K562 (cell line): ENCODE results near the gene LIPN. TPM values are rescaled to one million over a fixed set of nuclear protein-coding genes. Genes with fewer than 3 reads are reported as not detected.

ENCODE experiments used
- BACH1 ChIP-seq: fragments of 200-800 bp; sonication (Bioruptor generic); IDR thresholded peaks from 2 replicates; pipeline ENCODE4 v1.6.1; 2016; ENCODE audit warnings: missing genetic modification characterization, missing compliant biosample characterization
- CEBPB ChIP-seq: fragments of 450-650 bp; IDR thresholded peaks from 2 replicates; pipeline ENCODE4 v1.6.1; 2016; ENCODE audit warnings: missing genetic modification characterization, missing compliant biosample characterization
- CREBBP ChIP-seq: IDR thresholded peaks from one replicate; pipeline ENCODE4 v1.6.1; 2012; ENCODE audit warnings: low read depth, mild to moderate bottlenecking, control low read depth, inconsistent platforms, low read length
- CTBP1 ChIP-seq: fragments of 450-650 bp; IDR thresholded peaks from 2 replicates; pipeline ENCODE4 v1.6.1; 2016; ENCODE audit warnings: borderline replicate concordance
- HLTF ChIP-seq: fragments of 450-650 bp; IDR thresholded peaks from 2 replicates; pipeline ENCODE4 v1.6.1; 2016
- NEUROD1 ChIP-seq: fragments of 150-350 bp; IDR thresholded peaks from 2 replicates; pipeline ENCODE4 v1.6.1; 2014; ENCODE audit warnings: borderline replicate concordance, low read length, low read depth; ENCODE audit not compliant: partially characterized antibody
- NONO ChIP-seq, 2 experiments: fragments of 200-400 bp in 1 of 2; fragments of 450-650 bp in 1 of 2; formaldehyde crosslinking in 1 of 2; IDR thresholded peaks; 2 replicates each; pipeline ENCODE4 v1.6.1; 2017; ENCODE audit warnings: low read depth in 2 of 2, mild to moderate bottlenecking in 2 of 2, moderate library complexity in 2 of 2, low read length in 1 of 2
- NRF1 ChIP-seq, 2 experiments: fragments of 450-650 bp; IDR thresholded peaks in 1 of 2; conservative IDR thresholded peaks in 1 of 2; 2 replicates each; pipeline ENCODE4 v1.6.1; 2014; ENCODE audit warnings: mild to moderate bottlenecking in 2 of 2
- RREB1 ChIP-seq: fragments of 250-450 bp; sonication (Bioruptor Pico); IDR thresholded peaks from 2 replicates; pipeline ENCODE4 v1.4.0; 2020
- SAFB2 ChIP-seq: fragments of 200-400 bp; formaldehyde crosslinking; IDR thresholded peaks from 2 replicates; pipeline ENCODE4 v1.6.1; 2018; ENCODE audit warnings: borderline replicate concordance, low read length, low read depth, moderate library complexity; ENCODE audit not compliant: severe bottlenecking
- SIN3B ChIP-seq: fragments of 450-650 bp; IDR thresholded peaks from 2 replicates; pipeline ENCODE4 v1.6.1; 2017; ENCODE audit warnings: low read depth, mild to moderate bottlenecking, moderate library complexity
- YBX1 ChIP-seq: fragments of 450-650 bp; IDR thresholded peaks from 2 replicates; pipeline ENCODE4 v1.7.1; 2016; ENCODE audit warnings: mild to moderate bottlenecking
- polyA plus RNA-seq, 8 experiments: library from polyadenylated mRNA; depleted of rRNA in 4 of 8; stranded (reverse) in 5 of 8; unstranded in 3 of 8; fragments of >200 nt; fragmentation: Nextera tagmentation in 2 of 8; fragmentation: Illumina TruSeq in 1 of 8; extraction: Ambion mirVana in 2 of 8; extraction: Trizol in 1 of 8; gene quantifications; 2 replicates each; pipeline versions ENCODE4 v1.2.1 to v1.2.3, GENCODE V29; 2011 to 2014; ENCODE audit warnings: inconsistent platforms in 1 of 8, missing spikeins in 1 of 8
- total RNA-seq, 7 experiments: library from RNA; depleted of rRNA in 6 of 7; stranded (reverse); fragments of >200 nt in 6 of 7; fragmentation: Illumina TruSeq in 2 of 7; extraction: Trizol in 2 of 7; gene quantifications; 2 replicates each; pipeline versions ENCODE4 v1.2.1 to v1.2.3, GENCODE V29; 2011 to 2021; ENCODE audit warnings: low replicate concordance in 1 of 7

The LIPN gene
- total and polyA plus RNA-seq, 9 of the 15 experiments (the other 6 are each of a cell fraction or from before 2014, with no cell fraction given): not detected

GRCh38 chr10:88783724-88784123 is 23.9 kb downstream of the LIPN start (continued):
- TF ChIP-seq RREB1 (CRISPR knock-in tag) (no peak), NRF1 (conservative IDR thresholded peaks at IDR 0.05 in 1 of 2, IDR thresholded peaks at IDR 0.05 in 1 of 2) (no peak), SAFB2 (no peak), SIN3B (no peak), BACH1 (tag) (no peak), CREBBP (no peak), CEBPB (tag) (no peak), YBX1 (no peak), CTBP1 (no peak), HLTF (no peak), NEUROD1 (no peak), NONO (IDR thresholded peaks at IDR 0.05; ENCODE audit: low read depth in 2 of 2, low read length in 1 of 2) (no peak)
